NCI-H2196 treated with DMSO at 0.1 percent for 48 hours (cell line): Measurements from ENCODE around the gene NPHP1.
A peak's percentile ranks its signal among the peaks of the same experiment; 100 is the strongest.
"Not testable (repeated sequence)": the region's sequence is repeated elsewhere in the genome, so short reads cannot be mapped to it uniquely, and the experiment has no call there.

Source experiments
- DNase-seq: peaks from one replicate; lab custom pipeline; 2025; ENCODE audit not compliant: unreplicated experiment; lab: John Stamatoyannopoulos, UW

Gene NPHP1

DNA sequence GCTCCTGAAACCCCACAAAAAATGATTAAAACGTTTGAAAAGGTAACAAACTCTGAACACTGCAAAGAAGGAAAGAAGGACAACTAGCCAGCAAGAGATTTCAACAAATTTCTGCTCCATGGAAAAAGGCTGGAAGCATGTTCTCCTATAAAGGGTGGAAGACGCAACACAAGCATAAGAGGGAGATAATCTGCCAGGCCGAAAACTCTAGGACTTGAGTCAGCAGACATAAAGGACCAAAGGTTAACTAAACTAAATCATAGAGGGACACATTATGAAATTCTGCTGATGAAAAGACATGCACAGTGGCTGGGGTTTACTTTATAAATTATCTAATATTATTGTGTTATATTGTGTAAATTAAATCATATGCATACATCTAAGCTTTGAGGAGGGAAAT lies 6.8 kb downstream of the NPHP1 start:
- DNase-seq, result no peak

DNA sequence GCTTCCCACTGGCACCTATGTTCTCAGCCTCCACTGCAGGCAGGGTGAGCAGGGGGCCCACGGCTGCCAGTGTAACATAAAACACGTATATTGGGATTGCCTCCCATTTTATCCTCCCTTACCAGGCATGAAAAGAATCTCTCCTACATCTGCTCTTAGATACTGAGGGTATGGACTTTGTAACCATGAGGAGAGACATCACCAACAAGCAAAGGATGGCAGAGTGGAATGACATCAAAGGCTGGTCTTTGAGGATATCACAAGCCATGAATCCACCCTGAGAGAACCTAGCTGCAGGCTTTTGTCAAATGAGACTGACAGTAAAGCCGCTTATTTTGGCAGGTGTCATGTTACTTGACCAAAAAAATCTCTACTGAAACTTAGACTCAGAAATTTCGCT lies 7.4 kb downstream of the NPHP1 start:
- DNase-seq, result no peak

DNA sequence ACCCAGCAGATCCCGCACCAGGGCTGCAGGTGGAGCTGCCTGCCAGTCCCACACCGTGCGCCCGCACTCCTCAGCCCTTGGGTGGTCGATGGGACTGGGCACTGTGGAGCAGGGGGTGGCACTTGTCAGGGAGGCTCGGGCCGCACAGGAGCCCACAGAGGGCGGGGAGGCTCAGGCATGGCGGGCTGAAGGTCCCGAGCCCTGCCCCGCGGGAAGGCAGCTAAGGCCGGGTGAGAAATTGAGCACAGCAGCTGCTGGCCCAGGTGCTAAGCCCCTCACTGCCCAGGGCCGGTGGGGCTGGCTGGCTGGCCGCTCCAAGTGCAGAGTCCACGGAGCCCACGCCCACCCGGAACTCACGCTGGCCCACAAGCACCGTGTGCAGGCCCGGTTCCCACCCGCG lies 14.6 kb downstream of the NPHP1 start:
- not testable (repeated sequence) for DNase-seq

DNA sequence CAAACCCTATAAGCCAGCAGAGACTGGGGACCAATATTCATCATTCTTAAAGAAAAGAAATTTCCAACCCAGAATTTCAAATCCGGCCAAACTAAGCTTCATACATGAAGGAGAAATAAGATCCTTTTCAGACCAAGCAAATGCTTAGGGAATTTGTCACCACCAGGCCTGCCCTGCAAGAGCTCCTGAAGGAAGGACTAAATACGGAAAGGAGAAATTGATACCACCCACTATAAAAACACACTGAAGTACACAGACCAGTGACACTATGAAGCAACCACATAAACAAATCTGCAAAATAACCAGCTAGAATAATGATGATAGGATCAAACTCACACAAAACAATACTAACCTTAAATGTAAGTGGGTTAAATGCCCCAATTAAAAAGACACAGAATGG lies 22.4 kb downstream of the NPHP1 start:
- DNase-seq, result no peak

DNA sequence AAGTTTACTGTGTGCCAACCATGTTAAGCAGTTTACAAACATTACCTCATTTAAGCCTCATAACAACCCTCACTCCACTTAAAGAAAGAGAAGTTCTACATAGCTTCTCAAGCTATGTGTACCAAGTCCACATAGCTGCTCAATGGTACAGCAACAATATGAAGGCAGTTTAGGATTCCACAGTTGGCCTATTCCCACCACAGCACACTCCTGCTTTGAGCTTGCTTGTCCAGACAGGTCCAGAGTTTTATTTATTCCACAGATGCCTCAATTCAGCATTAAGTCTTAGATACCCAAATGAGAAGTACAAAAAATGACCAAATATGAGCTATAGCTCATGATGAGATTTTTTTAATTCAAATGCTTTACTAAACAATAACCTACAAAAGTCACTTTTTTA lies 24.8 kb downstream of the NPHP1 start:
- no peak for DNase-seq

DNA sequence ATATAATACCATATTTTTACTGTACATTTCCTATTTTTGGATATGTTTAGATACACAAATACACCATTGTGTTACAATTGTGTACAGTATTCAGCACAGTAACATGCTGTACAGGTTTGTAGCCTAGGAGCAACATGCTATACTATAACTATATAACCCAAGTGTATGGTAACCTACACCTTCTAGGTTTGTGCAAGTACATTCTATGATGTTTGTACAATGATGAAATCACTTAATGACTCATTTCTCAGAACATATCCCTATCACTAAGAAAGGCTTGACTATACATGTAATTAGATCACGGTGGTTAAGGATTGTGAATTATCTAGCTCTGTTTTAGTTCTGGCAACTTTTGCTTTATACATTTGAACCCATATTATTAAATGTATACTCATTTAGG lies 31.3 kb downstream of the NPHP1 start:
- no peak for DNase-seq

DNA sequence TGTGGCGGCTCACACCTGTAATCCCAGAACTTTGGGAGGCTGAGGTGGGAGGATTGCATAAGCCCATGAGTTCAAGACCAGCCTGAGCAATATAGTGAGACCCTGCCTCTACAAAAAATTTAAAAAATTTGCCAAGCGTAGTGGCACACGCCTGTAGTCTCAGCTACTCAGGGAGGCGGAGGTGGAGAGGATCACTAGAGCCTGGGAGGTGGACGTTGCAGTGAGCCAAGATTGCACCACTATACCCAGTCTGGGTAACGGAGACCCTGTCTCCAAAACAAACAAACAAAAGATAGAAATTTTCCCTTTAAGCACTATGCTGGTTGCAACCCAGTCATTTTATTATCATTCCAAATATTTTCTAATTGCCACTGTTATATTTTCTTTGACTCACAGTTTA lies 32.3 kb downstream of the NPHP1 start:
- DNase-seq, result no peak

DNA sequence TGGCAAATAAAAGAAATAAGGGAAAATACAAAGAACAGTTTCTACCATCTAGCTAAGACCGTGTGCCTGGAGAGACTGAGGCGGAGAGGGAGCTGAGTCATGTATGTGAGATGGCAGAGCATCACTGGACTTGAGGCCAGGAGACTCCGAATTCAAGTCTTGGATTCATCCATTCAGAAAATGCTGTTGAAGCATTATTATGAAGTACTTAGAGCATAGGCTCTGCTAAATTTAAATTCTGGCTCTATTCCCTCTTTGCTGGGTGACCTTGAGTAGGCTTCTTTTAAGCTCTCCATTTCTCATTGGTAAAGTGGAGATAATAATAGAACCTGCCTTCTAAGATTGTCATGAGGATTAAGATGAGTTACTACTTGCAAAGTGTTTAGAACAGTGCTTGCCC lies 34.7 kb downstream of the NPHP1 start:
- no peak for DNase-seq

DNA sequence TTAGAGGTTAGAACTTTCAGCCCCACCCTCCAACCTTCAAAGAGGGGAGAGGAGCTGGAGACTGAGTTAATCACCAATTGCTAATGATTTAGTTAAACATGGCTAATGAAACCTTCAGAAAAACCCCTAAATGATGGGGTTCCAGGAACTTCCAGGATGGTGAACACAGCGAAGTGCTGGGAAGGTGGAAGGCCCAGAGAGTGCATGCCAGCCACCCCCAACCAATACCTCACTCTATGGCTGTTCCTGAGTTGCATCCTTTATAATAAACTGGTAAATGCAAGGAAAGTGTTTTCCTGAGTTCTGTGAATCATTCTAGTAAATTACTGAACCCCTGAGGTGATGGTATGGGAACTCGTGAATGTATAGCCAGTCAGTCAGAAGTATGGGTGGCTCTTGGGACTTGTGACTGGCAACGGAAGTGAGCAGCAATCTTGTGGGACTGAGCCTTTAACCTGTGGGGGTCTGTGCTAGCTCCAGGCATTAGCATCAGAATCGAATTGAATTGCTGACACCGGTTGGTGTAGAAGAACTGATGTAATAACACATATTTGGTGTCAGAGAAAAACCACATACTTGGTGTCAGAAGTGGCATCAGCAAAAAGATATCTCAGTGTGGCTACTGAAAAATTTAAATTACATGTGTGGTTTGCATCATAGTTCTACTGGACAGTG lies 37.4 kb downstream of the NPHP1 start:
- no peak for DNase-seq

DNA sequence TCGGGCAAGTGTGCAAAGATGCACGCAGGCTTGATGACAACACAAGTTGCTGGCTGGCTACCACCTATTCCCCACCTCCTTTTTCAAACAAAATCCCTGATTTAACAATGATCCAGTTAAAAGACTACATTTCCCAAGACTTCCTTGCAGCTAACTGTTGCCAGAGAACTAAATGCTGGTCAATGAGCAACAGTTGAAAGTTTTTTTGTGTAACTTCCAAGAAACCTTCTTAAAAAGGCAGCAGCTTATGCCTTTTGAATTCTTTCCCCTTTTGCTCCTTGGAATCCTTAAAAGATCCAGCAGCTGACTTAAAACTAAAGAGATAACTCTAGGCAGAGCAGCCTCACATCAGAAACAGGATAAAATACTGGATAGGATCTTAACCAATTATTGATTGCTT lies 38.5 kb downstream of the NPHP1 start:
- no peak for DNase-seq

DNA sequence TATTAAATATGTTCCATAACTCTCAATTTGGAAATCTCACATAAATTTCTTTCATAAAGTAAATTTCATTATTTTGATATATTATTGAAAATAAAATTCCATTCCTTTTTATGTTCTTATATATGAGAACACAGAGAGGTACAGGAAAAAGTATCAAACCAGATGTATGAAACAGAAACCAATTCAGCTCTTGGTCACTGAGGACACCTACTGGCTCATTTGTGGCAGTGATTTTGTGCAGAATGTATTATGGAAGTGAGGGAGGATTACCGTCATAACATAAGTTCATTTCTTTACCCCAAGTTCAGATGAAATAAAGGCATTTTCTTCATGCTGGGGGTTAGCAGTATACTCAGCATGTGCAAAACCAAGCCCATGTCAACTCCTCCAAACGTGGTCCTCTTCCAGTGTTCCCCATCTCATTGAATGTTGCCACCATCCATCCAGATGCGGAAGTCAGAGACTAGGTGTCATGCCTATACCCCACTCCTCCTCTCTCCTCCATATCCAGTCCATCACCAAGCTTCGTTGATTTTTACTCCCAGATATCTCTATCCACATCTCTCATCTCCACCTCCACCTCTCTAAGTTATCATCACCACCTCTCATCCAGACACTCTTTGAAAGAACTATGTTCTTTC lies 47.5 kb downstream of the NPHP1 start:
- DNase-seq, result peak; percentile 56

DNA sequence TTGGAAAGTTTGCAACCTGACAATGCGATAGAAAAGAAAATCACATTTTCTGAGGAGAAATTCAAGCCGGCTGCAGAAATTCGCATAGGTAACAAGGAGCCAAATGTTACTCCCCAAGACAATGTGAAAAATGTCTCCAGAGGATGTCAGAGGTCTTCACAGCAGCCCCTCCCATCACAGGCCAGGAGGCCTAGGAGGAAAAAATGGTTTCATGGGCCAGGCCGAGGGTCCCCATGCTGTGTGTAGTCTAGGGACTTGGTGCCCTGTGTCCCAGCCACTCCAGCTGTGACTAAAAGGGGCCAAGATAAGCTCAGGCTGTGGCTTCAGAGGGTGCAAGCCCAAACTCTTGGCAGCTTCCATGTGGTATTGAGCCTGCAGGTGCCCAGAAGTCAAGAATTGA lies 50.0 kb downstream of the NPHP1 start:
- not testable (repeated sequence) for DNase-seq

DNA sequence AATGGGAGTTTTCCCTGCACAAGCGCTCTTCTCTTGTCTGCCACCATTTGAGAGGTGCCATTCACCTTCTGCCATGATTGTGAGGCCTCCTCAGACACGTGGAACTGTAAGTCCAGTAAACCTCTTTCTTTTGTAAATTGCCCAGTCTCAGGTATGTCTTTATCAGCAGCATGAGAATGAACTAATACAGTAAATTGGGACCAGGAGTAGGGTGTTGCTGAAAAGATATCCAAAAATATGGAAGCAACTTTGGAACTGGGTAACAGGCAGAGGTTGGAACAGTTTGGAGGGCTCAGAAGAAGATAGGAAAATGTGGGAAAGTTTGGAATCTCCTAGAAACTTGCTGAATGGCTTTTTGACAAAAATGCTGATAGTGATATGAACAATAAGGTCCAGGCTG lies 50.6 kb downstream of the NPHP1 start:
- not testable (repeated sequence) for DNase-seq

DNA sequence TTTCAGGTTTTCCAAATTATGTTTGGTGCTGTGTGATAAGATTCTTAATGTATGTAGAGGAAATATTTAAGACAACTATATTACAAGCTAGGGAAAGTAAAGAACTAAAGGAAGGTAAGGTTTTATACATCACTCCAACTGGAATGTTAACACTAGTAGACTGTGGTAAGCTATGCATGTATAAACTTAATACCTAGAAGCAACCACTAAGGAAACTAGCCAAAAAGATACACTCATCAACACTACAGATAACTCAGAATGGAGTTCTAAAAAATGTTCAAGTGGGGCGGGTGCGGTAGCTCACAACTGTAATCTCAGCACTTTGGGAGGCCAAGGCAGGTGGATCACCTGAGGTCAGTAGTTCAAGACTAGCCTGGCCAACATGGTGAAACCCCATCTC lies 51.4 kb downstream of the NPHP1 start:
- no peak for DNase-seq

DNA sequence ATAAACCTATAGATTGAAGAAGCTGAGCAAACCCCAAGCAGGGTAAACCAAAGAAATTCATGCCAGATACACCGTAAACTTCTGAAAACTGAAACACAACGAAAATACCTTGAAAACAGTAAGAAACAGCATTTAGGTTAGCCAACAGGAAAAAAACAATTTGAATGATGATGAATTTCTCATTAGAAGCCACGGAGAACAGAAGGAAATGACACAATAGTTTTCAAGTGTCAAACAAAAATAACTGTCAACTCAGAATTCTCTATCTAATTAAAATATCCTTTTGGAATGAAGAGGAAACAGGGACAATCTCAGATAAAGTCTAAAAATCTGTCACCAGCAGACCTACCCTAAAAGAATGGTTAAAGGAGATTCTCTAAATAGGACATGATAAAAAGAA lies 51.9 kb downstream of the NPHP1 start:
- DNase-seq, result no peak

DNA sequence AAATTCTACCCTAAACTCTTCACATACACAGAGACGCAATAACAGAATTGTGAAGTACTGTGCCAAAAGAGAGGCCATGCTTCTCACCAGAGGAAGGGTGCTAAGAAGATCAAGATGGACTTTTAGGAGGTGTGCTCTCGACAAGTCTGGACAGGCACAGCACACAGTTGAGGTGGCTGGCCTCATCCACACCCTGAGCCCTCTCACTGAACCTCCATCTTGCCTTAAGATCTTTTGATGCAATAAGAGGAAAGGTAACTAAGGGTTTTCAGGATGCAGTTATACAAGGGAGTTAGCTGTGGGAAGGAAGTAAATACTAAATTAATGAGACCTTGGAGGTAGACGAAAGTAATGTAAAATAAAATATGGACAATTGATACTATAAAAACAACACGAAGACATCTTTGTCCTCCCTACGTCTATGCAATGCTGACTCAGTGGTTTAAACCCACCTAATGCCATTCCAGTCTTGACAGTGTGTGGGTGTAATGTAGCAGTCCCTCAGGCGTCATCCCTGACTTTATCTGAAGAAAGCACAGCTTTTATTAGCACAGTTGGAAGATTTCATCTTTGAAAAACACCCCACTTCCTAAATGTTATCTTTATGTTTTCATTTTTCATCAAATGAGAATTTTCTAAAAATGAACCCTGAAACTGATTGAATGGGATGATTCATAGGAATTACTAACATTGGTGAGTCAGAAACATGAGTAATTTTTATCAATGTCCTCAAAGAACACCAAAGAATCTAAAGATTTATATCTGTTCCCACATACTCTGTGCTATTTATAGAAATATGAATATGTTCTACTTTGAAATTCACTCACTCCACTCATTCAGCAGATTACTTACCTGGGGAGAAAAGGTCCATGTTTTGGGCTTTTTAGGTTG lies 55.2 kb downstream of the NPHP1 start:
- no peak for DNase-seq

DNA sequence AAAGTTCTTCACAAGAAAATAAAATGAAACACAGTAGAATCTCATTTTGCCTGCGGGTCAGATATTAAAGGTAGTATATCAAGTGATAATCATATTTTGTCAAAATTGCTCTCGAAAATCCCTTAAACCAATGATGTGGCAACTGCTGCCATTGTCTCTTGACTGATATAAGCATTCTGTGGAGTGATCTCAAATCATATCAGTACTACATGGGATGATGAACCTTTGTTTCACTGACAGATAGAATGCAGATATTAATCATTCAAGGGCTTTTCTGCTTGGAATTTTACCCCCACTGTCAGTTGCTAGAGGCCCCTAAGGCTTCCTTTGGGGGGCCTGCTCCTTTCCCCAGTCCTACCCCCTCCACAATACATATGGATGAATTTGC lies 57.9 kb downstream of the NPHP1 start:
- no peak for DNase-seq

DNA sequence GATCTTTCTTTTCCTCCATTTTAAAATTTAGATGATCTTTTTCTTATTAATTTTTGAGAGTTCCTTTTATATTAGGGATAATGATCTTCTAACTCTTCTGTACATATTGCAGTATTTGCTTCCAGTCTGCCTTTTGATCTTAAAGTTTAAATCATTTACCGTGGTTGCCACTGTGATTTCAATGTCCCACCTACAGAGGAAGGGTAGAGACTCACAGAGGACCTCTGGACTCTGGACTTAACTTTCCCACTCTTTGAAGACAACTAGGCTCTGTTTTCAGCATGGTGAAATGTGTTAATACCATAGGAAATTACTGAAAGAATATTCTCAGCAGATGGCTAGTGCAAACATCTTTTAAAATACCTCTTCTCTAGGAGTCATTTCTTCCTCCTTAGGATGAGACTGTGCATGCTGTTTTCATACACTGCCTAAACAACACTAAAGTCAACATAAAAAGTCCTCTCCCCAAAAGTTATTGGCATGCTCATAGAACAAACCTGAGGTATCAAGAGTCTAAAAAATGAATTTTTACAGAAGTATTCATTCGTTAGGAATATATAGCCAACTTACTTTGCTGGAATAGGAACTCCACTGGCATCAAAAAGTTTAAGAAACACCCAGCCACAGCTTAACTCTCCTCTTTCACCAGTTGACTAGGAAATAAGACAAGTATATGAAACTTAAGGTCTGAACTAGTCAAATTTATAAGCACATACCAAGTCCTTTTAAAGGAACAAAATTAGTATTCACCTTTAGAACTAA lies 58.4 kb downstream of the NPHP1 start:
- no peak for DNase-seq

DNA sequence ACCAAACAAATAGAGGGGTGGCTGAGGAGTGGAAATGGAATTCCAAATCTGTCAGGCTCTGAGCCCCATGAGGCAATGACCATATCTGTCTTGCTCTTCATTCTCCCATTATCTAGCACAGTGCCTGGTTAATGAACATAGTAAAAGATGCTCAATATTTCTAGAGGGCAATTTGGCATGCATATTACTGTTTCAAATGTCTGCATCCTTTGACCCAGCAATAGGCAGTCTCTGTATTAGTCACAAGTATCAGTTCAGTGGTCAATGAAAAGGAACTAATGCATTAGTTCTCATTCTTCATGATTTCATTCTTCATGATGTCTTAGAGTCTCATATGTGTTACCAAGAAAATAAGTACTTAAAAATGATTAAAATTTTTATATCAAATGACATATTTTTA lies 60.8 kb downstream of the NPHP1 start:
- no peak for DNase-seq

DNA sequence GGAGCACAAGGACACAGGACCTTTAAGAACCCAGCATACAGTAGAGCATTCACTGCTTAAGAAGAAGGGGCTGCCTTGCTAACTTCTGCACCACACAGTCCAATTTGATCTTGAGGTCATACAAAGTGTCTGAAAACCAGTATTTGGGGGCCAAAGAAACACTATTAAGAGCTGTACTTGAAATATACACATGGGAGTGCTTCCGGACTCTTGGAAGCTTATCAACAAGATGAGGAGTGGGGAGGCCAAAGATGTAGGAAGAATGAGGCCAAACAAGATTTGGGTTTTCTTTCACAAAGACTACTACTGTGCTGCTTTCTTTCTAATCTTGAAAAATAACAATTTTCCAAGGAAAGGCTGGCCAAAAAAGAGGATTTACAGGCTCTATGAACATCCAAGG lies 64.4 kb downstream of the NPHP1 start:
- no peak for DNase-seq

DNA sequence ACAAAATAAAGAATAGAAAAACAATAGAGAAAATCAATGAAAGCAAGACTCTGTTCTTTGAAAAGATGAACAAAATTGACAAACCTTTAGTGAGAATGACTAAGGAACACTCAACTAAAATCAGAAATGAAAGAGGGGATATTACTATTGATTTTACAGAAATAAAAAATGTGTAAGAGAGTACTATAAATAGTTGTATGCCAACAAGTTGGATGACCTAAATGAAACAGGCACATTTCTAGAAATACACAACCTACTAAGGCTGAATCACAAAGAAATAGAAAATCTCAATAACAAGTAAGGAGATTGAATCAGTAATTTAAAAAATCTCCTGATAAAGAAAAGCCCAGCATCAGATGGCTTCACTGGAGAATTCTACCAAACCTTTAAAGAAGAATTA lies 70.8 kb downstream of the NPHP1 start:
- DNase-seq, result no peak
